Measurements from ENCODE around the gene NEURL1B.

DNA sequence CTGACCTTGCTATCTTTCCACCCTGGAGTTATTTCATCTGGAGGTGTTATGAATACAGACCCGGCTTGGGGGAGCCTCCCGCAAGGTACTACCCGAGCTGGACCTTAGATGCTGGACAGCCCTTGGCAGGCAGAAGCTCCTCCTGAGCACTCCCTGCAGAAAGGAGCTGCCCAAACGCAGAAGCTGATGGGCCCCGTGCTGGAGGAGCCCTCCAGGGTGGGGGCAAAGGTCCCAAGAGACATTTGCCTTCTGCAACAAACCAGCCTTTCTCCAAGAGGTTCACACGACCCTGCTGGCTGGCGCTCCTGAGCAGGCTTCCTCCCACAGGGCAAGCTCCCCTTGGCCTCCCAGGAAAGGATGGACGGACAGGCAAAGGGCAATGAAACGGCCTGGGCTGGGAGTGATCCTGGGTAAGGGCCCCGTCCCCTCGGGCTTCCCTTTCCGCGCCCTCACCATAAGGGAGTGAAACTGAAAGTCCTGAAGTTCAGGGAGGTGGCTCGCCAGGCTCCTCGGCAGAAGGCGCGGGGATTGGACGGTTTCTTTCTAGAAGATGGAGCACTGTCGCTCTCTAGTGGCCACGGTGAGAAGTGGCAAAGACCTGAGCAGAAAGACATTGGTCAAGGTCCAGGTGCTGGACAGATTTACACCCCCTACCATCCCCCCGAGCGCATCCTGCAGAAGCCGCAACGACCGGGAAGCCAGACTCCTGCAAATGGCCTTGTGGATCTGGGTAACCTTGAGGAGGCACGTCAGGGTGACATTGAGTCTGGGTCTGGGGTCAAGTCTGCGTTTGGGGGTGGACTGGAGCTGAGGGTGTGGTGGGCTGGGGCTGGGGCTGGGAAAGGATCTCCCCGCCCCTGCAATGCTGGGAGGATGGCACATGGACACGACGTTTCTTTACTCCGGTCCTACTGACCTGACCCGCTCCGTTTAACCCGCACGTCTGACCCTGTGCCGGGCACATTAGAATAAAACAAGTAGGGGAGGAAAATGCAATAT is 56.4 kb downstream of the NEURL1B start:
- TF ChIP-seq, protein P1, sequence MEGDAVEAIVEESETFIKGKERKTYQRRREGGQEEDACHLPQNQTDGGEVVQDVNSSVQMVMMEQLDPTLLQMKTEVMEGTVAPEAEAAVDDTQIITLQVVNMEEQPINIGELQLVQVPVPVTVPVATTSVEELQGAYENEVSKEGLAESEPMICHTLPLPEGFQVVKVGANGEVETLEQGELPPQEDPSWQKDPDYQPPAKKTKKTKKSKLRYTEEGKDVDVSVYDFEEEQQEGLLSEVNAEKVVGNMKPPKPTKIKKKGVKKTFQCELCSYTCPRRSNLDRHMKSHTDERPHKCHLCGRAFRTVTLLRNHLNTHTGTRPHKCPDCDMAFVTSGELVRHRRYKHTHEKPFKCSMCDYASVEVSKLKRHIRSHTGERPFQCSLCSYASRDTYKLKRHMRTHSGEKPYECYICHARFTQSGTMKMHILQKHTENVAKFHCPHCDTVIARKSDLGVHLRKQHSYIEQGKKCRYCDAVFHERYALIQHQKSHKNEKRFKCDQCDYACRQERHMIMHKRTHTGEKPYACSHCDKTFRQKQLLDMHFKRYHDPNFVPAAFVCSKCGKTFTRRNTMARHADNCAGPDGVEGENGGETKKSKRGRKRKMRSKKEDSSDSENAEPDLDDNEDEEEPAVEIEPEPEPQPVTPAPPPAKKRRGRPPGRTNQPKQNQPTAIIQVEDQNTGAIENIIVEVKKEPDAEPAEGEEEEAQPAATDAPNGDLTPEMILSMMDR (IDR thresholded peaks at IDR 0.05): peak; percentile 85 to 91 (median 90)
- TF ChIP-seq POLR2A (IDR thresholded peaks at IDR 0.05): peak in 1 of 2 donors; percentile 35
